ENCODE data around the gene CLEC6A.

CLEC6A gene

GRCh38 chr12:8453796-8454195 is 2.0 kb upstream of the CLEC6A start:
- Histone ChIP-seq H3K4me3 (ENCODE audit: low read depth in 1 of 2, low read length in 2 of 2) (no peak overlapping the region), H3K9me3 (ENCODE audit: control insufficient read depth in 1 of 2, low read length in 2 of 2) (no peaks in the 10 kb centered on the region), H3K4me1 (ENCODE audit: control insufficient read depth in 1 of 2, insufficient read depth in 2 of 2, low read length in 2 of 2) (no peaks in the 10 kb centered on the region), H3K36me3 (ENCODE audit: control insufficient read depth in 1 of 2, insufficient read depth in 2 of 2, low read length in 2 of 2) (no peaks in the 10 kb centered on the region), H3K27me3 (ENCODE audit: control insufficient read depth in 1 of 2, insufficient read depth in 2 of 2, low read length in 2 of 2) (peaks cover 0 to 4% of the 10 kb centered on the region in 2 donors), H3K9ac (ENCODE audit: low read depth in 1 of 2, low read length in 2 of 2) (no peak overlapping the region), H3K27ac (ENCODE audit: low read depth, low read length) (no peak overlapping the region)

GRCh38 chr12:8455271-8455670 is 491 bp upstream of the CLEC6A start:
- H3K9ac ChIP-seq (ENCODE audit: low read depth in 1 of 2, low read length in 2 of 2) = no peak overlapping the region
- no peaks in the 10 kb centered on the region for H3K4me1 ChIP-seq (ENCODE audit: control insufficient read depth in 1 of 2, insufficient read depth in 2 of 2, low read length in 2 of 2)
- H3K27me3 ChIP-seq (ENCODE audit: control insufficient read depth in 1 of 2, insufficient read depth in 2 of 2, low read length in 2 of 2) = peaks cover 0 to 4% of the 10 kb centered on the region in 2 donors
- H3K4me3 ChIP-seq (ENCODE audit: low read depth in 1 of 2, low read length in 2 of 2) = no peak overlapping the region
- no peaks in the 10 kb centered on the region for H3K36me3 ChIP-seq (ENCODE audit: control insufficient read depth in 1 of 2, insufficient read depth in 2 of 2, low read length in 2 of 2)
- no peak overlapping the region for H3K27ac ChIP-seq (ENCODE audit: low read depth, low read length)
- H3K9me3 ChIP-seq (ENCODE audit: control insufficient read depth in 1 of 2, low read length in 2 of 2) = no peaks in the 10 kb centered on the region

GRCh38 chr12:8461426-8461825 is 5.7 kb downstream of the CLEC6A start:
- H3K27ac ChIP-seq (ENCODE audit: low read depth, low read length) = no peak overlapping the region
- no peaks in the 10 kb centered on the region for H3K27me3 ChIP-seq (ENCODE audit: control insufficient read depth in 1 of 2, insufficient read depth in 2 of 2, low read length in 2 of 2)
- H3K9me3 ChIP-seq (ENCODE audit: control insufficient read depth in 1 of 2, low read length in 2 of 2) = no peaks in the 10 kb centered on the region
- H3K9ac ChIP-seq (ENCODE audit: low read depth in 1 of 2, low read length in 2 of 2) = no peak overlapping the region
- no peak overlapping the region for H3K4me3 ChIP-seq (ENCODE audit: low read depth in 1 of 2, low read length in 2 of 2)
- no peaks in the 10 kb centered on the region for H3K36me3 ChIP-seq (ENCODE audit: control insufficient read depth in 1 of 2, insufficient read depth in 2 of 2, low read length in 2 of 2)
- no peaks in the 10 kb centered on the region for H3K4me1 ChIP-seq (ENCODE audit: control insufficient read depth in 1 of 2, insufficient read depth in 2 of 2, low read length in 2 of 2)

GRCh38 chr12:8465301-8465996 is 9.7 kb downstream of the CLEC6A start:
- no peaks in the 10 kb centered on the region for H3K36me3 ChIP-seq (ENCODE audit: control insufficient read depth in 1 of 2, insufficient read depth in 2 of 2, low read length in 2 of 2)
- no peak overlapping the region for H3K9ac ChIP-seq (ENCODE audit: low read depth in 1 of 2, low read length in 2 of 2)
- no peaks in the 10 kb centered on the region for H3K27me3 ChIP-seq (ENCODE audit: control insufficient read depth in 1 of 2, insufficient read depth in 2 of 2, low read length in 2 of 2)
- H3K27ac ChIP-seq (ENCODE audit: low read depth, low read length) = no peak overlapping the region
- H3K9me3 ChIP-seq (ENCODE audit: control insufficient read depth in 1 of 2, low read length in 2 of 2) = no peaks in the 10 kb centered on the region
- H3K4me1 ChIP-seq (ENCODE audit: control insufficient read depth in 1 of 2, insufficient read depth in 2 of 2, low read length in 2 of 2) = no peaks in the 10 kb centered on the region
- no peak overlapping the region for H3K4me3 ChIP-seq (ENCODE audit: low read depth in 1 of 2, low read length in 2 of 2)

- Histone ChIP-seq H3K27me3 (ENCODE audit: control insufficient read depth in 1 of 2, insufficient read depth in 2 of 2, low read length in 2 of 2) (no peaks in the 10 kb centered on the region), H3K9me3 (ENCODE audit: control insufficient read depth in 1 of 2, low read length in 2 of 2) (no peaks in the 10 kb centered on the region), H3K4me1 (ENCODE audit: control insufficient read depth in 1 of 2, insufficient read depth in 2 of 2, low read length in 2 of 2) (no peaks in the 10 kb centered on the region), H3K4me3 (ENCODE audit: low read depth in 1 of 2, low read length in 2 of 2) (no peak overlapping the region), H3K9ac (ENCODE audit: low read depth in 1 of 2, low read length in 2 of 2) (no peak overlapping the region), H3K27ac (ENCODE audit: low read depth, low read length) (no peak overlapping the region), H3K36me3 (ENCODE audit: control insufficient read depth in 1 of 2, insufficient read depth in 2 of 2, low read length in 2 of 2) (no peaks in the 10 kb centered on the region)
Measured at GRCh38 chr12:8466241-8466640, 10.5 kb downstream of the CLEC6A start.

- no peaks in the 10 kb centered on the region for H3K9me3 ChIP-seq (ENCODE audit: control insufficient read depth in 1 of 2, low read length in 2 of 2)
- H3K4me1 ChIP-seq (ENCODE audit: control insufficient read depth in 1 of 2, insufficient read depth in 2 of 2, low read length in 2 of 2) = no peaks in the 10 kb centered on the region
- H3K9ac ChIP-seq (ENCODE audit: low read depth in 1 of 2, low read length in 2 of 2) = no peak overlapping the region
- H3K4me3 ChIP-seq (ENCODE audit: low read depth in 1 of 2, low read length in 2 of 2) = no peak overlapping the region
- no peaks in the 10 kb centered on the region for H3K36me3 ChIP-seq (ENCODE audit: control insufficient read depth in 1 of 2, insufficient read depth in 2 of 2, low read length in 2 of 2)
- no peaks in the 10 kb centered on the region for H3K27me3 ChIP-seq (ENCODE audit: control insufficient read depth in 1 of 2, insufficient read depth in 2 of 2, low read length in 2 of 2)
- no peak overlapping the region for H3K27ac ChIP-seq (ENCODE audit: low read depth, low read length)
Measured at GRCh38 chr12:8471090-8471489, 15.3 kb downstream of the CLEC6A start.

- Histone ChIP-seq H3K36me3 (ENCODE audit: control insufficient read depth in 1 of 2, insufficient read depth in 2 of 2, low read length in 2 of 2) (no peaks in the 10 kb centered on the region), H3K9me3 (ENCODE audit: control insufficient read depth in 1 of 2, low read length in 2 of 2) (no peaks in the 10 kb centered on the region), H3K4me3 (ENCODE audit: low read depth in 1 of 2, low read length in 2 of 2) (no peak overlapping the region), H3K9ac (ENCODE audit: low read depth in 1 of 2, low read length in 2 of 2) (no peak overlapping the region), H3K4me1 (ENCODE audit: control insufficient read depth in 1 of 2, insufficient read depth in 2 of 2, low read length in 2 of 2) (no peaks in the 10 kb centered on the region), H3K27me3 (ENCODE audit: control insufficient read depth in 1 of 2, insufficient read depth in 2 of 2, low read length in 2 of 2) (no peaks in the 10 kb centered on the region), H3K27ac (ENCODE audit: low read depth, low read length) (no peak overlapping the region)
Measured at GRCh38 chr12:8475508-8476203, 19.9 kb downstream of the CLEC6A start.

GRCh38 chr12:8482571-8483061 is 26.9 kb downstream of the CLEC6A start:
- Histone ChIP-seq H3K27ac (ENCODE audit: low read depth, low read length) (no peak overlapping the region), H3K9ac (ENCODE audit: low read depth in 1 of 2, low read length in 2 of 2) (no peak overlapping the region), H3K4me1 (ENCODE audit: control insufficient read depth in 1 of 2, insufficient read depth in 2 of 2, low read length in 2 of 2) (peaks cover 0 to 4% of the 10 kb centered on the region in 2 donors)

GRCh38 chr12:8483079-8483478 is 27.3 kb downstream of the CLEC6A start:
- no peak overlapping the region for H3K27ac ChIP-seq (ENCODE audit: low read depth, low read length)
- no peak overlapping the region for H3K9ac ChIP-seq (ENCODE audit: low read depth in 1 of 2, low read length in 2 of 2)
- H3K9me3 ChIP-seq (ENCODE audit: control insufficient read depth in 1 of 2, low read length in 2 of 2) = no peaks in the 10 kb centered on the region
- no peak overlapping the region for H3K4me3 ChIP-seq (ENCODE audit: low read depth in 1 of 2, low read length in 2 of 2)
- no peaks in the 10 kb centered on the region for H3K27me3 ChIP-seq (ENCODE audit: control insufficient read depth in 1 of 2, insufficient read depth in 2 of 2, low read length in 2 of 2)
- H3K4me1 ChIP-seq (ENCODE audit: control insufficient read depth in 1 of 2, insufficient read depth in 2 of 2, low read length in 2 of 2) = peaks cover 0 to 4% of the 10 kb centered on the region in 2 donors
- no peaks in the 10 kb centered on the region for H3K36me3 ChIP-seq (ENCODE audit: control insufficient read depth in 1 of 2, insufficient read depth in 2 of 2, low read length in 2 of 2)

More at GRCh38 chr12:8482571-8483061, 26.9 kb downstream of the CLEC6A start:
- Histone ChIP-seq H3K4me3 (ENCODE audit: low read depth in 1 of 2, low read length in 2 of 2) (no peak overlapping the region), H3K27me3 (ENCODE audit: control insufficient read depth in 1 of 2, insufficient read depth in 2 of 2, low read length in 2 of 2) (no peaks in the 10 kb centered on the region), H3K36me3 (ENCODE audit: control insufficient read depth in 1 of 2, insufficient read depth in 2 of 2, low read length in 2 of 2) (no peaks in the 10 kb centered on the region), H3K9me3 (ENCODE audit: control insufficient read depth in 1 of 2, low read length in 2 of 2) (no peaks in the 10 kb centered on the region)

- Histone ChIP-seq H3K27me3 (ENCODE audit: control insufficient read depth in 1 of 2, insufficient read depth in 2 of 2, low read length in 2 of 2) (no peaks in the 10 kb centered on the region), H3K9me3 (ENCODE audit: control insufficient read depth in 1 of 2, low read length in 2 of 2) (no peaks in the 10 kb centered on the region), H3K4me1 (ENCODE audit: control insufficient read depth in 1 of 2, insufficient read depth in 2 of 2, low read length in 2 of 2) (no peaks in the 10 kb centered on the region), H3K9ac (ENCODE audit: low read depth in 1 of 2, low read length in 2 of 2) (no peak overlapping the region), H3K27ac (ENCODE audit: low read depth, low read length) (no peak overlapping the region), H3K4me3 (ENCODE audit: low read depth in 1 of 2, low read length in 2 of 2) (no peak overlapping the region), H3K36me3 (ENCODE audit: control insufficient read depth in 1 of 2, insufficient read depth in 2 of 2, low read length in 2 of 2) (no peaks in the 10 kb centered on the region)
Measured at GRCh38 chr12:8491646-8492530, 36.1 kb downstream of the CLEC6A start.
